Erythroblast (primary cell): ENCODE measurements around the gene USP48.

Experiments used
- GATA1 ChIP-seq: IDR thresholded peaks from 2 replicates; pipeline ENCODE4 v1.6.1; 2011; ENCODE audit warnings: low read depth, mild to moderate bottlenecking, control low read depth, low read length, moderate library complexity
- POLR2A ChIP-seq: IDR thresholded peaks from 2 replicates; pipeline ENCODE4 v1.6.1; 2011; ENCODE audit warnings: mild to moderate bottlenecking, low read length

DNA sequence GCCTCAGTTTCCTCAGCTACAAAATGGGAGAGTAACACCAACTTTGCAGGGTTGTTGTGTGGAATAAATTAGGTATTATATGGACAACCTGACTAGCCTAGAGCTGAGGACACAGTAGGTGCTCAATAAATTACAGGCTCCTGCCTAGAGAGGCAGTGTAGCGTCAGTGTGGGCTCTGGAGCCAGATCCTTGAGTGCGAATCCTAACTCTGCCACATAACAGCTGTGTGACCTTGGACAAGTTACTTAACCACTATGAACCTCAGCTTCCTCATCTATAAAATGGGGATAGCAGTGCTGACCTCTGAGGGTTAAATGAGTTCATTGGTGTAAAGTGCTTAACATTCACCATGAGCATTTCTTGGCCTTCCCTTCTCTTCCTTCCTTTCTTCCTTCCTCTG lies 146.9 kb downstream of the USP48 start:
- TF ChIP-seq POLR2A (no peak), GATA1 (no peak)
